Measurements from ENCODE around the gene SEL1L.

GRCh38 chr14:81429028-81429427, 104.6 kb downstream of the SEL1L start:
- TF ChIP-seq EZH2 (IDR thresholded peaks at IDR 0.05; ENCODE audit: borderline replicate concordance, insufficient read depth, low read length, poor library complexity, severe bottlenecking), result no peak
- no peak for TF ChIP-seq CTCF (IDR thresholded peaks at IDR 0.05; ENCODE audit: poor library complexity, severe bottlenecking)
- no peak for TF ChIP-seq EP300 (conservative IDR thresholded peaks at IDR 0.05; ENCODE audit: poor library complexity, severe bottlenecking)
